ENCODE measurements around the gene INSIG1. TPM values are rescaled to one million over a fixed set of nuclear protein-coding genes. Genes with fewer than 3 reads are reported as not detected.

Gene INSIG1
- total RNA-seq, 1 experiment from 2014 or later: 54.7 TPM

DNA sequence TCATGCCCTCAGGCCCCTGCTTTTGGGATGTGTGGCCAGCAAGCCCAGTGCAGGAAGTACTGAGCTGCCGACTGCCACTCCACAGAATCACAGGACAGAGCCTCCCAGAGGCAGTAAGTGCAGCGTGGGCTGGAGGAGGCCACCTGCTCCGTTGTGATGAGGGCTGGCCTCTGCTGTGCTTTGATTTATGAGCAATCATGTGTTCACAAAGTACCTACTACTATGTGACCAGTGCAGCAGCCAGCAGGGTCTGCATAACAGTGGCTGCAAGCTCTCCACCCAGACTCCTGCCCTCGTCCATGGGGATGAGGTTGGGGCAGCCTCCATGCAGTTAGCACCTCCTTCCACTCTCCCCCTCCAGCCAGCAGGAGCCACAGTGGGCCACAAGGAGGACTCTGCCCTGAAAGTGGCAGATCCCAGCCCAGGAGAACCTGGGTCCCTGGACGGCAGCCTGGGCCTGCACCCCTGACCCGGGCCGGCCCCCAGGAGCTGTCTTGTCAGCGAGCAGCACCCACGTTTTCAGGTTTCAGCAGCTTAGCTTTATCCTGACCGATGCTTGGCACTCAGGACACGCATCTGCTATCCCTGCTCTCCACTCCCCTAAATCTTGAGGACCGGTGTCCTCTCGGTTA, 37.7 kb upstream of the INSIG1 start:
- RAD21 ChIA-PET (ENCODE audit: low non-redundant PET in 1 of 2, low total read pairs in 2 of 2, uncharacterized antibody in 2 of 2, unreplicated experiment in 2 of 2): no interaction called here
- TF ChIP-seq EZH2 (IDR thresholded peaks at IDR 0.05): no peak
- no peak for TF ChIP-seq POLR2A (IDR thresholded peaks at IDR 0.05; ENCODE audit: borderline replicate concordance, extremely low read depth, insufficient read depth, insufficient read length)
- TF ChIP-seq SIN3A (IDR thresholded peaks at IDR 0.05; ENCODE audit: low read depth): no peak
- TF ChIP-seq, protein P1, sequence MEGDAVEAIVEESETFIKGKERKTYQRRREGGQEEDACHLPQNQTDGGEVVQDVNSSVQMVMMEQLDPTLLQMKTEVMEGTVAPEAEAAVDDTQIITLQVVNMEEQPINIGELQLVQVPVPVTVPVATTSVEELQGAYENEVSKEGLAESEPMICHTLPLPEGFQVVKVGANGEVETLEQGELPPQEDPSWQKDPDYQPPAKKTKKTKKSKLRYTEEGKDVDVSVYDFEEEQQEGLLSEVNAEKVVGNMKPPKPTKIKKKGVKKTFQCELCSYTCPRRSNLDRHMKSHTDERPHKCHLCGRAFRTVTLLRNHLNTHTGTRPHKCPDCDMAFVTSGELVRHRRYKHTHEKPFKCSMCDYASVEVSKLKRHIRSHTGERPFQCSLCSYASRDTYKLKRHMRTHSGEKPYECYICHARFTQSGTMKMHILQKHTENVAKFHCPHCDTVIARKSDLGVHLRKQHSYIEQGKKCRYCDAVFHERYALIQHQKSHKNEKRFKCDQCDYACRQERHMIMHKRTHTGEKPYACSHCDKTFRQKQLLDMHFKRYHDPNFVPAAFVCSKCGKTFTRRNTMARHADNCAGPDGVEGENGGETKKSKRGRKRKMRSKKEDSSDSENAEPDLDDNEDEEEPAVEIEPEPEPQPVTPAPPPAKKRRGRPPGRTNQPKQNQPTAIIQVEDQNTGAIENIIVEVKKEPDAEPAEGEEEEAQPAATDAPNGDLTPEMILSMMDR (IDR thresholded peaks at IDR 0.05 in 2 of 3, conservative IDR thresholded peaks at IDR 0.05 in 1 of 3; ENCODE audit: borderline replicate concordance in 1 of 3, insufficient read depth in 1 of 3, low read depth in 2 of 3, low read length in 2 of 3): no peak
- Histone ChIP-seq H3K27ac (ENCODE audit: low read depth, low read length) (no peak overlapping the region), H3K4me2 (ENCODE audit: low read length) (no peak overlapping the region), H3K27me3 (ENCODE audit: insufficient read depth, low read length) (no peaks in the 10 kb centered on the region), H4K20me1 (ENCODE audit: insufficient read depth) (no peaks in the 10 kb centered on the region), H3K4me3 (replicated peaks in 1 of 2; ENCODE audit: low read depth in 1 of 2, low read length in 2 of 2) (no peak overlapping the region), H3K79me2 (ENCODE audit: insufficient read depth, low read length) (no peaks in the 10 kb centered on the region), H3K9ac (ENCODE audit: low read length) (no peak overlapping the region), H3K4me1 (ENCODE audit: control insufficient read depth in 1 of 2, insufficient read depth in 2 of 2, low read length in 2 of 2) (peaks cover 0 to 4% of the 10 kb centered on the region in 2 experiments; a peak in 2 of 4 replicates), H3K36me3 (ENCODE audit: control insufficient read depth in 1 of 2, insufficient read depth in 2 of 2, low read length in 2 of 2) (no peaks in the 10 kb centered on the region), H2AFZ (ENCODE audit: low read depth, low read length, poor library complexity, severe bottlenecking) (no peak overlapping the region), H3K9me2 (ENCODE audit: insufficient read depth) (no peaks in the 10 kb centered on the region), H3K9me3 (ENCODE audit: control insufficient read depth in 1 of 2, insufficient read depth in 1 of 2, low read depth in 1 of 2, low read length in 2 of 2) (no peaks in the 10 kb centered on the region)
- CTCF ChIA-PET: no interaction called here
- intact Hi-C loops (cut with micrococcal nuclease): no loop called here
- BruUV-seq (replicated peaks): no TSS peak
- no peak for DNase-seq (ENCODE audit: low read depth, low spot score)
- POLR2A ChIA-PET: no interaction called here
- 0 out of 2 replicates have a peak, but pooled peaks have one; percentile 24 for ATAC-seq

DNA sequence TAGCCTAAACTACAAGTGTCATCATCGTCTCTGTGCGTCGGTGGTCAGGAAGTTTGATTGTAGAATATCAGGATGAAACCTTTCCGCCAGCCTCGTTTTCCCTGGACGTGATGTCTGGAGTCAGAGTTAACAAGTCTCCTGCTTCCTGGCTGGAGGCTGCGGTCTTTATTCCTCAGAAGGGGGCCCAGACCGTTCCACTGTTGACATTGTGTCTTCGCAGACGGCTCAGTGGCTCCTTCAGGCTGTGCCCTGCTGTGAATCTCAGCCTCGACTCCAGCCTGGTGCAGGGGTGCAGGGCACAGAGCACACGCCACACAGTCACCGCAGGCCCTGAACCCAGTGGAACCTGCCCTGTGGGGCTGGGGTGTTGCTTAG, 37.2 kb upstream of the INSIG1 start:
- Histone ChIP-seq H3K9me3 (ENCODE audit: control insufficient read depth in 1 of 2, insufficient read depth in 1 of 2, low read depth in 1 of 2, low read length in 2 of 2) (no peaks in the 10 kb centered on the region), H3K4me2 (ENCODE audit: low read length) (no peak overlapping the region), H4K20me1 (ENCODE audit: insufficient read depth) (no peaks in the 10 kb centered on the region), H3K4me3 (replicated peaks in 1 of 2; ENCODE audit: low read depth in 1 of 2, low read length in 2 of 2) (no peak overlapping the region), H3K9me2 (ENCODE audit: insufficient read depth) (no peaks in the 10 kb centered on the region), H3K36me3 (ENCODE audit: control insufficient read depth in 1 of 2, insufficient read depth in 2 of 2, low read length in 2 of 2) (no peaks in the 10 kb centered on the region), H3K27me3 (ENCODE audit: insufficient read depth, low read length) (no peaks in the 10 kb centered on the region), H3K9ac (ENCODE audit: low read length) (no peak overlapping the region), H3K27ac (ENCODE audit: low read depth, low read length) (no peak overlapping the region), H3K4me1 (ENCODE audit: control insufficient read depth in 1 of 2, insufficient read depth in 2 of 2, low read length in 2 of 2) (peaks cover 0 to 4% of the 10 kb centered on the region in 2 experiments; a peak in 2 of 4 replicates), H2AFZ (ENCODE audit: low read depth, low read length, poor library complexity, severe bottlenecking) (no peak overlapping the region), H3K79me2 (ENCODE audit: insufficient read depth, low read length) (no peaks in the 10 kb centered on the region)
- ChIA-PET POLR2A (no interaction called here), CTCF (no interaction called here), RAD21 (ENCODE audit: low non-redundant PET in 1 of 2, low total read pairs in 2 of 2, uncharacterized antibody in 2 of 2, unreplicated experiment in 2 of 2) (no interaction called here)
- ATAC-seq (no peak), DNase-seq (ENCODE audit: low read depth, low spot score) (no peak)
- BruUV-seq (replicated peaks): no TSS peak
- intact Hi-C loops (cut with micrococcal nuclease): no loop called here
- no peak for TF ChIP-seq FOSL1 (IDR thresholded peaks at IDR 0.05; ENCODE audit: low read depth)
- no peak for TF ChIP-seq POLR2AphosphoS5 (IDR thresholded peaks at IDR 0.05; ENCODE audit: low read depth, low read length)
- TF ChIP-seq, protein P2, sequence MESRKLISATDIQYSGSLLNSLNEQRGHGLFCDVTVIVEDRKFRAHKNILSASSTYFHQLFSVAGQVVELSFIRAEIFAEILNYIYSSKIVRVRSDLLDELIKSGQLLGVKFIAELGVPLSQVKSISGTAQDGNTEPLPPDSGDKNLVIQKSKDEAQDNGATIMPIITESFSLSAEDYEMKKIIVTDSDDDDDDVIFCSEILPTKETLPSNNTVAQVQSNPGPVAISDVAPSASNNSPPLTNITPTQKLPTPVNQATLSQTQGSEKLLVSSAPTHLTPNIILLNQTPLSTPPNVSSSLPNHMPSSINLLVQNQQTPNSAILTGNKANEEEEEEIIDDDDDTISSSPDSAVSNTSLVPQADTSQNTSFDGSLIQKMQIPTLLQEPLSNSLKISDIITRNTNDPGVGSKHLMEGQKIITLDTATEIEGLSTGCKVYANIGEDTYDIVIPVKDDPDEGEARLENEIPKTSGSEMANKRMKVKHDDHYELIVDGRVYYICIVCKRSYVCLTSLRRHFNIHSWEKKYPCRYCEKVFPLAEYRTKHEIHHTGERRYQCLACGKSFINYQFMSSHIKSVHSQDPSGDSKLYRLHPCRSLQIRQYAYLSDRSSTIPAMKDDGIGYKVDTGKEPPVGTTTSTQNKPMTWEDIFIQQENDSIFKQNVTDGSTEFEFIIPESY (IDR thresholded peaks at IDR 0.05; ENCODE audit: extremely low read depth, insufficient replicate concordance, low read length): no peak
- no peak for TF ChIP-seq RAD21 (IDR thresholded peaks at IDR 0.05; ENCODE audit: low read depth)
- TF ChIP-seq JUND (IDR thresholded peaks at IDR 0.05): no peak
- TF ChIP-seq, protein P3, sequence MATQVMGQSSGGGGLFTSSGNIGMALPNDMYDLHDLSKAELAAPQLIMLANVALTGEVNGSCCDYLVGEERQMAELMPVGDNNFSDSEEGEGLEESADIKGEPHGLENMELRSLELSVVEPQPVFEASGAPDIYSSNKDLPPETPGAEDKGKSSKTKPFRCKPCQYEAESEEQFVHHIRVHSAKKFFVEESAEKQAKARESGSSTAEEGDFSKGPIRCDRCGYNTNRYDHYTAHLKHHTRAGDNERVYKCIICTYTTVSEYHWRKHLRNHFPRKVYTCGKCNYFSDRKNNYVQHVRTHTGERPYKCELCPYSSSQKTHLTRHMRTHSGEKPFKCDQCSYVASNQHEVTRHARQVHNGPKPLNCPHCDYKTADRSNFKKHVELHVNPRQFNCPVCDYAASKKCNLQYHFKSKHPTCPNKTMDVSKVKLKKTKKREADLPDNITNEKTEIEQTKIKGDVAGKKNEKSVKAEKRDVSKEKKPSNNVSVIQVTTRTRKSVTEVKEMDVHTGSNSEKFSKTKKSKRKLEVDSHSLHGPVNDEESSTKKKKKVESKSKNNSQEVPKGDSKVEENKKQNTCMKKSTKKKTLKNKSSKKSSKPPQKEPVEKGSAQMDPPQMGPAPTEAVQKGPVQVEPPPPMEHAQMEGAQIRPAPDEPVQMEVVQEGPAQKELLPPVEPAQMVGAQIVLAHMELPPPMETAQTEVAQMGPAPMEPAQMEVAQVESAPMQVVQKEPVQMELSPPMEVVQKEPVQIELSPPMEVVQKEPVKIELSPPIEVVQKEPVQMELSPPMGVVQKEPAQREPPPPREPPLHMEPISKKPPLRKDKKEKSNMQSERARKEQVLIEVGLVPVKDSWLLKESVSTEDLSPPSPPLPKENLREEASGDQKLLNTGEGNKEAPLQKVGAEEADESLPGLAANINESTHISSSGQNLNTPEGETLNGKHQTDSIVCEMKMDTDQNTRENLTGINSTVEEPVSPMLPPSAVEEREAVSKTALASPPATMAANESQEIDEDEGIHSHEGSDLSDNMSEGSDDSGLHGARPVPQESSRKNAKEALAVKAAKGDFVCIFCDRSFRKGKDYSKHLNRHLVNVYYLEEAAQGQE (IDR thresholded peaks at IDR 0.05; ENCODE audit: low read depth): no peak
- TF ChIP-seq ZFX (IDR thresholded peaks at IDR 0.05): no peak
- TF ChIP-seq, protein P4, sequence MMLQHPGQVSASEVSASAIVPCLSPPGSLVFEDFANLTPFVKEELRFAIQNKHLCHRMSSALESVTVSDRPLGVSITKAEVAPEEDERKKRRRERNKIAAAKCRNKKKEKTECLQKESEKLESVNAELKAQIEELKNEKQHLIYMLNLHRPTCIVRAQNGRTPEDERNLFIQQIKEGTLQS (IDR thresholded peaks at IDR 0.05): no peak
- TF ChIP-seq TCF7L2 (IDR thresholded peaks at IDR 0.05; ENCODE audit: borderline replicate concordance, extremely low read depth, insufficient read depth, insufficient read length): no peak

All from HCT116 (cell line).